ENCODE data around the gene ELN. TPM values are rescaled to one million over a fixed set of nuclear protein-coding genes. Genes with fewer than 3 reads are reported as not detected.

ELN gene
- total RNA-seq, 1 donor from 2014 or later = not detected

GRCh38 chr7:74115326-74115725 is 87.4 kb downstream of the ELN start:
- ChIA-PET POLR2A (no interaction called here), CTCF (no interaction called here)
- H3K4me1 Mint-ChIP-seq = no peaks in the 10 kb centered on the region
- H3K27me3 Mint-ChIP-seq = no peaks in the 10 kb centered on the region
- H3K4me3 Mint-ChIP-seq = no peak overlapping the region
- no peak overlapping the region for H3K27ac Mint-ChIP-seq
- H3K36me3 Mint-ChIP-seq (ENCODE audit: low read depth) = peaks cover 70% of the 10 kb centered on the region
- intact Hi-C loops (cut with micrococcal nuclease) = no loop called here
- ATAC-seq (ENCODE audit: low read depth) (no peak), DNase-seq (no peak)
- no peak for TF ChIP-seq CTCF (IDR thresholded peaks at IDR 0.05)
- no peaks in the 10 kb centered on the region for H3K9me3 Mint-ChIP-seq

GRCh38 chr7:74116356-74116755 is 88.4 kb downstream of the ELN start:
- DNase-seq (no peak), ATAC-seq (ENCODE audit: low read depth) (no peak)
- Mint-ChIP-seq H3K27ac (no peak overlapping the region), H3K27me3 (no peaks in the 10 kb centered on the region), H3K9me3 (no peaks in the 10 kb centered on the region), H3K4me3 (no peak overlapping the region), H3K36me3 (ENCODE audit: low read depth) (peaks cover 68% of the 10 kb centered on the region), H3K4me1 (peaks cover 2% of the 10 kb centered on the region)
- CTCF ChIA-PET = no interaction called here
- TF ChIP-seq CTCF (IDR thresholded peaks at IDR 0.05) = no peak
- intact Hi-C loops (cut with micrococcal nuclease) = no loop called here
- POLR2A ChIA-PET = no interaction called here

Other genes with a start within 250 kb of the ELN start
- gene CLDN4, start 197.2 kb upstream of the ELN start, total RNA-seq = not detected in 2 replicates
- gene METTL27, start 185.7 kb upstream of the ELN start, total RNA-seq = 0.66 and 1.7 TPM in 2 replicates
- gene TMEM270, start 167.0 kb upstream of the ELN start, total RNA-seq = not detected in 2 replicates
- 59.6 and 62.7 TPM in 2 replicates for gene LIMK1, start 55.6 kb downstream of the ELN start, total RNA-seq
- gene EIF4H, start 146.2 kb downstream of the ELN start, total RNA-seq = 263 and 280 TPM in 2 replicates
- gene LAT2, start 181.8 kb downstream of the ELN start, total RNA-seq = 291 and 329 TPM in 2 replicates
- gene RFC2, start 226.2 kb downstream of the ELN start, total RNA-seq = 44.0 and 45.8 TPM in 2 replicates